ENCODE measurements around the gene SUGCT.
A peak's percentile ranks its signal among the peaks of the same experiment; 100 is the strongest.

The SUGCT gene

GRCh38 chr7:40827222-40828085, 692.6 kb downstream of the SUGCT start:
- no peak for TF ChIP-seq FOXP2 (optimal IDR thresholded peaks at IDR 0.05; ENCODE audit: borderline replicate concordance, extremely low read depth, extremely low read length, insufficient read depth)
- TF ChIP-seq TAF1 (IDR thresholded peaks at IDR 0.05; ENCODE audit: borderline replicate concordance, insufficient read depth, low read length), result peak; percentile 14; the same call in 1 of the 2 replicates

GRCh38 chr7:40828686-40829600, 694.1 kb downstream of the SUGCT start:
- no peak for TF ChIP-seq SIN3A (IDR thresholded peaks at IDR 0.05; ENCODE audit: borderline replicate concordance, insufficient read depth, low read length)
- no peak for TF ChIP-seq TAF1 (IDR thresholded peaks at IDR 0.05; ENCODE audit: borderline replicate concordance, insufficient read depth, low read length)
- no peak for TF ChIP-seq REST (IDR thresholded peaks at IDR 0.05; ENCODE audit: insufficient read depth in 1 of 2, low read depth in 2 of 2, low read length in 2 of 2)
- TF ChIP-seq POLR2AphosphoS5 (IDR thresholded peaks at IDR 0.05; ENCODE audit: low read depth, low read length), result no peak
- no peak for TF ChIP-seq FOXP2 (optimal IDR thresholded peaks at IDR 0.05; ENCODE audit: borderline replicate concordance, extremely low read depth, extremely low read length, insufficient read depth)

- TF ChIP-seq TAF1 (IDR thresholded peaks at IDR 0.05; ENCODE audit: borderline replicate concordance, insufficient read depth, low read length), result no peak
- TF ChIP-seq POLR2AphosphoS5 (IDR thresholded peaks at IDR 0.05; ENCODE audit: low read depth, low read length), result no peak
- TF ChIP-seq SIN3A (IDR thresholded peaks at IDR 0.05; ENCODE audit: borderline replicate concordance, insufficient read depth, low read length), result no peak
- no peak for TF ChIP-seq REST (IDR thresholded peaks at IDR 0.05; ENCODE audit: insufficient read depth in 1 of 2, low read depth in 2 of 2, low read length in 2 of 2)
- TF ChIP-seq FOXP2 (optimal IDR thresholded peaks at IDR 0.05; ENCODE audit: borderline replicate concordance, extremely low read depth, extremely low read length, insufficient read depth), result no peak
These were observed 698.5 kb downstream of the SUGCT start for GRCh38 chr7:40833191-40833887.

GRCh38 chr7:40833888-40834234, 699.1 kb downstream of the SUGCT start:
- TF ChIP-seq REST (IDR thresholded peaks at IDR 0.05; ENCODE audit: insufficient read depth in 1 of 2, low read depth in 2 of 2, low read length in 2 of 2), result no peak
- no peak for TF ChIP-seq POLR2AphosphoS5 (IDR thresholded peaks at IDR 0.05; ENCODE audit: low read depth, low read length)
- no peak for TF ChIP-seq FOXP2 (optimal IDR thresholded peaks at IDR 0.05; ENCODE audit: borderline replicate concordance, extremely low read depth, extremely low read length, insufficient read depth)
- no peak for TF ChIP-seq SIN3A (IDR thresholded peaks at IDR 0.05; ENCODE audit: borderline replicate concordance, insufficient read depth, low read length)
- TF ChIP-seq TAF1 (IDR thresholded peaks at IDR 0.05; ENCODE audit: borderline replicate concordance, insufficient read depth, low read length), result no peak

GRCh38 chr7:40836218-40836617, 701.4 kb downstream of the SUGCT start:
- no peak for TF ChIP-seq SIN3A (IDR thresholded peaks at IDR 0.05; ENCODE audit: borderline replicate concordance, insufficient read depth, low read length)
